Activated T-cell treated with anti-CD3 and anti-CD28 coated beads for 48 hours (primary cell): ENCODE results near the gene ROPN1L.

ENCODE experiments used
- DNase-seq: peaks from one replicate; pipeline ENCODE4 v3.0.0-alpha.2; 2020; ENCODE audit warnings: low read depth

The ROPN1L gene

GRCh38 chr5:10459080-10460055, 17.7 kb downstream of the ROPN1L start:
- DNase-seq = no peak

- no peak for DNase-seq
These were observed 18.7 kb downstream of the ROPN1L start for GRCh38 chr5:10460252-10460906.

DNA sequence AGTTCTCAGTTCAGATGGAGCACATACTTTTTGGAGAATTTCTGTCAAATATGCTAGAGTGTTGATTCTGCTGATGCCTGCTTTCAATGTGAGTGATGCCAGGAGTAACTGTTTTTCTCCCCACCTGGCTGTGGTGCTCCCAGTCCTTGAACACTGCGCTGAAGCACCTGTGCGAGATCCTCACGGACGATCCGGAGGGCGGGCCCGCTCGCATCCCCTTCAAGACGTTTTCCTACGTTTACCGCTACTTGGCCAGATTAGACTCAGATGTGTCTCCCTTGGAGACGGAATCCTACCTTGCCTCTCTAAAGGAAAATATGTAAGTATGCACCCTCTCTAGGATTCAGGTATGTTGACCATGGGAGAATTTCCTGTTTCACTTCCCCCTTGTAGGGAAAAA, 19.4 kb downstream of the ROPN1L start:
- no peak for DNase-seq

- DNase-seq = no peak
These were observed 20.4 kb downstream of the ROPN1L start for GRCh38 chr5:10461904-10462555.

DNA sequence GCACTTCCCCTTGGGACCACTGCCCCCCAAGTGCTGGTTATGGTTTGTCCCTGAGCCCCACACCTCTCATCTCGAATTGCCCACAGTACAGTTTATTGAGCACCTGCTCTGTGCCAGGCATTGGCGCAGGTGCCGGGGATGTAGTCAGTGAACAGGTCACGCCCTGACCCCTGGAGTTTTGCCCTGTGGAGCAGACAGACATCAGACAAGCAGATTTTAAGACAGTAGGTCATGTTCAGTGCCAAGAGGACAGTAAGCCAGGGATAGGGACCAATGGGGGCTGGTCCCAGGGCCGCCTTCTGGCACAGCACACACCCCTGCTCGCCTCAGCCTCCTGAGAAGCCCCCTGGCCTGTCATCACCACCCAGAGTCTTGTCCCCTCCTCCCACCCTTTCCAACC, 21.9 kb downstream of the ROPN1L start:
- DNase-seq = no peak

DNA sequence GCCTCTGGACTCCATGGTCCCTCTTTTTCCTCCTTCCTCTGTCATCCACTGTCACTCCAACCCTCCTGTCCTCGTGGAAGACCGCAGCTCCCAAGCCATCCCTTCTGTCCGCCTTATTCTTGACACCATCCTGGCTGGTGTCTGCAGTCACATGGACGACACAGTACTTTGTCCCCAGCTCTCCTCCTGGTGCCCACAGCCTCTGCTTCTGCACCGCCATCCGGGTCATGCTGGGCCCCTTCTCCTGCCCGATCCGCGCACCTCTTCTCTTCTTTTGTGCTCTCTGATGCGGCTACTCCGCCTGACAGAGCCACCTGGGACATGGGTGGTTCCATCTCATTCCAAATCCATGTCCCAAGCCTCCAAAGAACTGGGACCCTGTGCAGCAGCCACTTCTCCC, 22.5 kb downstream of the ROPN1L start:
- DNase-seq = no peak

GRCh38 chr5:10465726-10466125, 24.0 kb downstream of the ROPN1L start:
- DNase-seq = no peak

DNA sequence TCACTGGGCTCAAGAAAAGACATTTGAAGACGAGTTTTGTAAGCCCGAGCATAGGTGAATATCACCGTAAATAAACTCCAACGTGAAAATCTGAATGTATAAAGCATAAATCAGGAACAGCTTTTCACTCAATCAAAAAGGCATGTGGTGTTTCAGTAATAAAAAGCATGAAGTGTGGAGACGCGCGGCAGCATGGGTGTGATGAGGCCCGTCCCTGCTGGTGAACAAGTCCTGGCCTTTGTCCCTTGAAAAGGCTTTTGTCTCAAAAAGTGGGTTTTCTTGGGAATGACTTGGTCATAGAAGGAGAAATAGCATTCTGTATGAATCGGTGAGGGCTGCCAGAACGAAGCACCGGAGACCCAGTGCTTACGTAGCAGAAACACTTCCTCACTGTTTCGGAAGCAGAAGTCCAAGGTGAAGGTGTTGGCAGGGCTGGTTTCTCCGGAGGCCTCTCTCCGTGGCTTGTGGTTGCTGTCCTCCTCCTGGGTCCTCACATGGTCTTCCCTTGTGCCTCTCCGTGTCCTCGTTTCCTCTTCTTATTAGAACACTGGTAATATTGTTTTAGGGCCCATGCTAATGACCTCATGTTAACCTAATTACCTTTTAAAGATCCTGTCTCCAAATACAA, 24.9 kb downstream of the ROPN1L start:
- DNase-seq = no peak

DNA sequence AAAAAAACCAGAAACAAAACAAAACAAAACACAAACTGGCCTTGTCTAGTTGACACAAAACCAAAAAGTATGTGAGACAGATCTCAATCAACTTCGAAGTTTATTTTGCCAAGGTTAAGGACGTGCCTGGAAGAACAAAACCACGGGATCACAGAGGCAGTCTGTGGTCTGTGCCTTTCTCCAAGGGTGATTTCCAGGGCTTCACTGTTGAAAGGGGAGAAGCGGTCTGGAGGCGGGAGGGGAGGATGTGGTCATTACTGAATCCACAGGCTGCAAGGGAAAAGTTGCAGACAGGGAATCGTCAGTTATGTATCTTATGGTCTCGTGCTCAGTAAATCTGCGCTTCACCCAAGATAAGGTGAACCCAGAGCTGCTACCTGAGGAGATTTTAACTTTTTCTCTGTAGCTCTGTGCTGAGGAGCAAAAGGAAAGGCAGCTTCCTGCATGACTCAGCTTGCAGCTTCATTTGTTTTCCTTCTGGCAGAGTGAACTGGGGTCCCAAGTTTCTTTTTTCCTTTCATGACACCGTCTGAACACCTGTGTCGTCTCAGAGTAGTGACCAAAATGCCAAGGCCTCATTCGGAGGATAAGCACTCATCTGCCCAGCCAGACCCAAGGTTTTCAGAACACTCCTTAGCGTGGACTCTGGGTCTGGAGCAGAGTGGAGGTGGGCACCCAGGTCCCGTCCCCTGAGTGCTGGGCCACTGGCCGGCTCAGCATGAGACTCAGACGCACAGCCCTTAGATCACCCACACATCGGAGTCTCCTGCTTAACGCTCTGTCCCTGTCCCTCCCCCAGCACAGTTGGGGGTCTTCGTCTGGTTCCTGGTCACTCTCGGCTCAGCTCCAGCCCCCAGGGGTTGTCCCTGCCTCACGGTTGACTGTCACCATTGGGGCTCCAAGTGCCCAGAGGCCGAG, 25.9 kb downstream of the ROPN1L start:
- no peak for DNase-seq

GRCh38 chr5:10468256-10468655, 26.6 kb downstream of the ROPN1L start:
- DNase-seq = no peak

DNA sequence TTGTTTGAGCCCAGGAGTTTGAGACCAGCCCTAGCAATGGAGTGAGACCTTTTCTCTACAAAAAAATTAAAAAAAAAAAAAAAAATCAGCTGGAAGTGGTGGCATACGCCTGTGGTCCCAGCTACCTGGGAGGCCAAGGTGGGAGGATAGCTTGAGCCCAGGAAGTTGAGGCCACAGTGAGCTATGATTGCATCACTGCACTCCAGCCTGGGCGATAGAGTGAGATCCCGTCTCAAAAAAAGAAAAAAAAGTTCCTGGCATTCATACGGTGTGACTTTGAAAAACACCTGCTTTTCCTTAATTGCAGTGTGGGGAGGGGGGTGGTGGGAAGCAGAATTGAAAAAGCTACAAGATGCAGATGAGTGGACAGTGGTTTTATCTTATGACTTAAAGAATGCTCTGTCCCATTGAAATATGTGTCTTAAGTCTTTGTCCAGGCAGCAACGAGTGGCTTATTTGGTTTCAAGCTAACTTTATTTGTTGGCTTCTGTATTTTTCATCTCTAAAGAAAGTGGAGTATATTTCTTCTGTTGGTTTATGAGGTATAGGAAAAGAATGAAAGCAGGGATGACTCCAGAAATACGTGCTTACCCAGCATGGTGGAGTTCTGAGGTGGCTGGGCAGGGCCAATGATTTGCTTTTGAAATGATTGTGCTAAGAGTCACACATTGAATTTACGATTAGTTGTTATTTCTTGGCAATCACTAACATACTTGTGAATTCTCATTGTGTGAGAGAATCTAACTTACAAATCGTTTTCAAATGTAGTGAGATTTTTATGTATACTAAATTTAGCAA, 27.8 kb downstream of the ROPN1L start:
- no peak for DNase-seq

- no peak for DNase-seq
These were observed 29.0 kb downstream of the ROPN1L start for GRCh38 chr5:10470669-10471068.

GRCh38 chr5:10471677-10472076, 30.0 kb downstream of the ROPN1L start:
- no peak for DNase-seq

DNA sequence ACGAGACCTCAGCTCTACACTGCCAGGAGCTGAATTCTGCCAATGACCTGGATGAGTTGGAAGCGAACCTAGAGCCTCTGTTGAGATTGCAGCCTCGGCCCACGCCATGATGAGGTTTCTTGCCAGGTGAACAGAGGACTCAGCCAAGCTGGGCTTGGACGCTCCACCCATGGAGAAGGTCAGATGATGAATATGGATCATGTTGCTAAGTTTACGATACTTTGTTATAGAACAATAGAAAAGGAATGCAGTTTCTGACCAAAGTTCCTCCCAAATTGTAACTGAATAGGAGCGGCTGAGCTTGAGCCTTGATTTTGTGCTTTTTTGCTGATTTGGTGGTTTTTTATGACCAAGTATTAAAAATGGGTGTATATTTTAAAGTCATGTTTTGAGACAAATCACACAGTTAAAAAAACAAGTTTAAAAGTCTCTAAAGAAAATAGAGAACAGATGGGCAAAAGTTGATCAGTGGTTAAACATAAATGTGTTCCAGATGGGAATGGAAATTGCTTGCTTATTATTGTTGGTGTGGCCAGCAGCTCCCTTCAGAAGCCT, 32.9 kb downstream of the ROPN1L start:
- DNase-seq = no peak

GRCh38 chr5:10475931-10476676, 34.4 kb downstream of the ROPN1L start:
- DNase-seq = no peak

DNA sequence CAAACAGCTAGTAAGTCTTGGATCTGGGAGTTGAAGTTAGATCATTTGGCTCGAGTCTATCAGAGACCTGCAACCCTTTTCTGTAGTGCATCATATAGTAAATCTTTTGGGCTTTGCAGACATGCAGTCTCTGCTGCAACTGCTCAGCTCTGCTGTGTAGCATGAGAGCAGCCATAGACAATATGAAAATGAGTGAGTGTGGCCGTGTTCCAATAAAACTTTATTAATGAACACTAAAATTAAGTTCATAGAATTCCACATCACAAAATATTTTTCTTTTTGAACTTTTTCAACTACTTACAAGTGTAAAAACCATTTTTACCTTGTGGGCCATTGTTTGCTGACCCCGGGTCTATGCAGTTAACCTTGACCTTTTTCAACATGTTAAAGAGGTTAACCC, 35.2 kb downstream of the ROPN1L start:
- no peak for DNase-seq

GRCh38 chr5:10477943-10478342, 36.3 kb downstream of the ROPN1L start:
- no peak for DNase-seq

GRCh38 chr5:10478436-10478835, 36.8 kb downstream of the ROPN1L start:
- DNase-seq = no peak

- DNase-seq = no peak
These were observed 37.6 kb downstream of the ROPN1L start for GRCh38 chr5:10479154-10479721.
